ENCODE measurements around the gene INKA2. TPM values are rescaled to one million over a fixed set of nuclear protein-coding genes. Genes with fewer than 3 reads are reported as not detected.

Gene INKA2
- total and polyA plus RNA-seq, 12 donors, result 6.8 to 34.6 (median 12.5) TPM

DNA sequence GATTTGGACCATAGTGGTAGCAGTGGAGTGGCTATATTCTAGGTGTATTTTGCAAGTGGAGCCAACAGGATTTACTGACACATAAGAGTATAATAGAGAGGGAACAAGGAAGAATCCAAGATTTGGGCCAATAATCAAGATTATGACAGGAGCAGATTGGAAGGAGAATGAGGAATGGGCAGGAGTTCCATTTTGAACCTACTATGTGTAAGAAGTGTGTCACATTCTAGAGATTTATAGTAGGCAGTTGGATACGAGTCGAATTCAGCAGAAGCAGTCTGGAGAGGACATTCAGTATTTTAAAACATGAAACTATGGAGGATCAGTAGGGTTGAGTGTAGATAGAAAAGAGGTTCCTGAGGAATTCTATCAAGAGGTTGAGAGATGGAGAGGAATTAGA, 21.7 kb downstream of the INKA2 start:
- 96 to 97% methylated on average over 2 of the region's 2 CpGs for WGBS, 2 donors
- TF ChIP-seq, protein P1, sequence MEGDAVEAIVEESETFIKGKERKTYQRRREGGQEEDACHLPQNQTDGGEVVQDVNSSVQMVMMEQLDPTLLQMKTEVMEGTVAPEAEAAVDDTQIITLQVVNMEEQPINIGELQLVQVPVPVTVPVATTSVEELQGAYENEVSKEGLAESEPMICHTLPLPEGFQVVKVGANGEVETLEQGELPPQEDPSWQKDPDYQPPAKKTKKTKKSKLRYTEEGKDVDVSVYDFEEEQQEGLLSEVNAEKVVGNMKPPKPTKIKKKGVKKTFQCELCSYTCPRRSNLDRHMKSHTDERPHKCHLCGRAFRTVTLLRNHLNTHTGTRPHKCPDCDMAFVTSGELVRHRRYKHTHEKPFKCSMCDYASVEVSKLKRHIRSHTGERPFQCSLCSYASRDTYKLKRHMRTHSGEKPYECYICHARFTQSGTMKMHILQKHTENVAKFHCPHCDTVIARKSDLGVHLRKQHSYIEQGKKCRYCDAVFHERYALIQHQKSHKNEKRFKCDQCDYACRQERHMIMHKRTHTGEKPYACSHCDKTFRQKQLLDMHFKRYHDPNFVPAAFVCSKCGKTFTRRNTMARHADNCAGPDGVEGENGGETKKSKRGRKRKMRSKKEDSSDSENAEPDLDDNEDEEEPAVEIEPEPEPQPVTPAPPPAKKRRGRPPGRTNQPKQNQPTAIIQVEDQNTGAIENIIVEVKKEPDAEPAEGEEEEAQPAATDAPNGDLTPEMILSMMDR (IDR thresholded peaks at IDR 0.05), result no peak
- Histone ChIP-seq H3K27me3 (no peaks in the 10 kb centered on the region), H3K9me3 (no peaks in the 10 kb centered on the region), H3K27ac (no peak overlapping the region), H3K4me3 (no peak overlapping the region), H3K4me1 (peaks cover 20 to 40% (median 34%) of the 10 kb centered on the region in 9 donors), H3K36me3 (peaks cover 0 to 37% (median 4%) of the 10 kb centered on the region in 9 donors)
- intact Hi-C loops (cut with DNase I), result loop anchor here in 3 of 10 donors (5.0 kb wide), 2 partner anchors 35 to 40 kb away; partner anchors contain the start of gene DDX20 (in 1 of the 3)
- DNase-seq, result no peak
- ATAC-seq, result no peak

DNA sequence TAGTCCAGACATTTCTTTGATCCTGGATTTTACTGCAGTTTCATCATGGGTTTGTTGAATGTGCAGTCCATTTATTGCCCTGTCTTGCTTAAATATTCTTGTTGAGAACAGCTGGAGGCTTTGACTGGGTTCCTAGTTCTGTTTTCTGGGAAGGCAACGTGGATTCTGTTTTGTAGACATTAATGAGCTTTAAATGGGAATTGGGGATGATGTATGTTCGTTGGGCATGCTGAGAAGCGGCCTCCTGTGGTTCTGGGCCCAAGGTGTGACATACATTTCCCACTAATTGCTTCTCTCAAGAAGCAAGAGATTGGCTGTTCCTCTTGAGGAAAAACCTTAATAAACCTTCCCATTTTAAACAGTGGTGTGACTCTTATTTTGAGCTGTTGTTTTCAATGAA, 22.9 kb downstream of the INKA2 start:
- Histone ChIP-seq H3K27ac (no peak overlapping the region), H3K4me3 (no peak overlapping the region), H3K9me3 (no peaks in the 10 kb centered on the region), H3K36me3 (peaks cover 0 to 49% (median 4%) of the 10 kb centered on the region in 9 donors), H3K4me1 (peaks cover 12 to 30% (median 25%) of the 10 kb centered on the region in 9 donors), H3K27me3 (no peaks in the 10 kb centered on the region)
- DNase-seq (no peak), ATAC-seq (no peak)
- intact Hi-C loops (cut with DNase I), result loop anchor here in 3 of 10 donors (5.0 kb wide), 2 partner anchors 36 to 41 kb away; partner anchors contain the start of gene DDX20 (in 1 of the 3)
- TF ChIP-seq, protein P1 (IDR thresholded peaks at IDR 0.05), result no peak
- 76 to 77% methylated on average over 3 of the region's 3 CpGs for WGBS, 2 donors

DNA sequence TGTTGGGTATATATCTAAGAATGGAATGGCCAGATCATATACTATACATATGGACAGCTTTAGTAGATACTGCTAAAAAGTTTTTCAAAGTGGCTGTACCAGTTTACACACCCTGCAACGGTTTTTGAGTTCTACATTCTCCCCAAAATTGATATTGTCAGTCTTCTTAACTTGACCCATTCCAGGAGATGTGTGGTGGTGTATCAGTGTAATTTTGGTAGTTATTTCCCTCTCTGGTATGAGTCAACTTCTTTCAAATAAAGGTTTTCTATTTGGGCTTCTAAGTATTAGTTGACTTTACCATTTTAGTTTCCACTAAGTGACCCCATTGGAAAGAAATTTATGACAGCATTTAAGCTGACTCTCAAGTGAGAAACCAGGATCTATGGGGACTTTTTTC, 29.2 kb downstream of the INKA2 start:
- H3K9me3 ChIP-seq, result no peaks in the 10 kb centered on the region
- intact Hi-C loops (cut with DNase I), result loop anchor here in 4 of 10 donors (5.0 kb wide), 3 partner anchors 37 to 228 kb away; no protein-coding TSS in a partner anchor
- peaks cover 0 to 10% (median 0%) of the 10 kb centered on the region in 9 donors for H3K4me1 ChIP-seq
- ATAC-seq (no peak), DNase-seq (no peak)
- H3K27me3 ChIP-seq, result no peaks in the 10 kb centered on the region
- 85% methylated on average over 1 of the region's 1 CpG for WGBS, 2 donors
- TF ChIP-seq, protein P1 (IDR thresholded peaks at IDR 0.05), result no peak
- H3K27ac ChIP-seq, result no peak overlapping the region
- H3K4me3 ChIP-seq, result no peak overlapping the region
- H3K36me3 ChIP-seq, result peaks cover 0 to 95% (median 18%) of the 10 kb centered on the region in 9 donors

DNA sequence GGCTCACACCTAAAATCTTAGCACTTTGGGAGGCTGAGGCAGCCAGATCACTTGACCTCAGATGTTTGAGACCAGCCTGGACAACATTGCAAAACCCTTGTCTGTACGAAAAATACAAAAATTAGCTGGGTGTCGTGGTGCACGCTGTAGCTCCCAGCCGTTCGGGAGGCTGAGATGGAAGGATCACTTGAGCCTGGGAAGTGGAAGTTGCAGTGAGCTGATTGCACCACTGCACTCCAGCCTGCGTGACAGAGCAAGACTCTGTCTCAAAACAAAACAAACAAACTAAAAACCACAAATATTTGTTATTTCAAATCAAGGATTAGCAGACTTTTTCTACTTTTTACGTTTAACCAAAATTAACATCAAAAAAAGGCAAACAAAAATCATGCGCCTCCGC, 31.3 kb downstream of the INKA2 start:
- intact Hi-C loops (cut with DNase I), result no loop called here
- 77 to 80% methylated on average over 9 of the region's 9 CpGs for WGBS, 2 donors
- Histone ChIP-seq H3K4me3 (no peak overlapping the region), H3K36me3 (peaks cover 0 to 100% (median 27%) of the 10 kb centered on the region in 9 donors), H3K9me3 (no peaks in the 10 kb centered on the region), H3K27ac (peak overlapping the region in 1 of 10 donors; percentile 45), H3K27me3 (no peaks in the 10 kb centered on the region), H3K4me1 (peaks cover 0 to 10% (median 0%) of the 10 kb centered on the region in 9 donors)
- ATAC-seq, result no peak
- DNase-seq, result no peak
- TF ChIP-seq, protein P1 (IDR thresholded peaks at IDR 0.05), result no peak
